Stomach (tissue), 9 donors: ENCODE results near the gene ITGB3BP. TPM values are rescaled to one million over a fixed set of nuclear protein-coding genes. Genes with fewer than 3 reads are reported as not detected.
A peak's percentile ranks its signal among the peaks of the same experiment; 100 is the strongest.

Experiments
- DNase-seq, 2 donors: peaks; one replicate each; pipeline versions ENCODE4 v3.0.0 to v3.0.0-alpha.2; 2013 to 2019
- H3K27ac ChIP-seq, 5 donors: fragments of 200-600 bp in 4 of 5; sonication (generic) in 4 of 5; one replicate each; pipeline ENCODE4 v1.5.1; 2013 to 2019; ENCODE audit warnings: mild to moderate bottlenecking in 1 of 5, moderate library complexity in 1 of 5
- H3K27me3 ChIP-seq, 3 donors: fragments of 200-600 bp; sonication (generic); one replicate each; pipeline ENCODE4 v1.5.1; 2017 to 2019; ENCODE audit warnings: mixed run types in 1 of 3
- H3K36me3 ChIP-seq, 4 donors: fragments of 200-600 bp; sonication (generic); 1 replicate in 3 of 4; 2 replicates in 1 of 4; pipeline ENCODE4 v1.5.1; 2016 to 2019
- H3K4me1 ChIP-seq, 4 donors: fragments of 200-600 bp; sonication (generic); one replicate each; pipeline ENCODE4 v1.5.1; 2016 to 2019
- H3K4me3 ChIP-seq, 4 donors: fragments of 200-600 bp; sonication (generic) in 3 of 4; one replicate each; pipeline ENCODE4 v1.5.1; 2016 to 2019; ENCODE audit warnings: mild to moderate bottlenecking in 1 of 4
- H3K9me3 ChIP-seq, 4 donors: fragments of 200-600 bp; sonication (generic); one replicate each; pipeline ENCODE4 v1.5.1; 2016 to 2019
- EP300 ChIP-seq: sonication (generic); formaldehyde crosslinking; IDR thresholded peaks from one replicate; pipeline ENCODE4 v1.6.1; 2017; ENCODE audit warnings: antibody characterized with exemption
- POLR2A ChIP-seq, 4 donors: fragments of 450-650 bp; IDR thresholded peaks; one replicate each; pipeline ENCODE4 v1.6.1; 2016; ENCODE audit warnings: antibody characterized with exemption in 4 of 4, control low read depth in 2 of 4, mild to moderate bottlenecking in 1 of 4, moderate library complexity in 1 of 4
- POLR2AphosphoS5 ChIP-seq, 3 donors: sonication (generic); formaldehyde crosslinking; IDR thresholded peaks; one replicate each; pipeline ENCODE4 v1.6.1; 2016; ENCODE audit warnings: antibody characterized with exemption in 3 of 3
- WGBS, 5 donors: extraction: QIAGEN DNeasy Blood & Tissue Kit in 3 of 5; methylation state at CpG; one replicate each; pipeline versions ENCODE4 v1.1.5 to v1.1.7; 2013 to 2018; 5-methylcytosine and 5-hydroxymethylcytosine counted together
- intact Hi-C: fragments of 100-400 bp; cut with DNase I; formaldehyde crosslinking; loops from one replicate; pipeline ENCODE4 v1.15.1; 2023; ENCODE audit warnings: low total_unique reads
- polyA plus RNA-seq, 3 donors: library from polyadenylated mRNA; stranded (reverse); fragments of 200-250 nt; gene quantifications; one replicate each; pipeline ENCODE4 v1.2.3, GENCODE V29; 2013
- total RNA-seq, 5 donors: library from RNA; depleted of rRNA; stranded (reverse); fragments of >200 nt; gene quantifications; one replicate each; pipeline versions ENCODE4 v1.1.0 to v1.2.3, GENCODE V29; 2014 to 2016
- TF ChIP-seq, protein P1 (sequence below), 7 experiments: fragments of 450-650 bp in 4 of 7; fragments of 200-600 bp in 3 of 7; sonication (generic) in 3 of 7; IDR thresholded peaks; one replicate each; pipeline ENCODE4 v1.5.1; 2016 to 2019; ENCODE audit warnings: antibody characterized with exemption in 7 of 7, control low read depth in 2 of 7, mild to moderate bottlenecking in 1 of 7
- donor health status: healthy with polysubstance abuse.
- donor health status: Bipolar disorder and iron deficiency.
- donor health status: healthy.

Gene ITGB3BP
- total and polyA plus RNA-seq, 8 donors: 6.4 to 36.9 (median 21.3) TPM; not detected in 1

DNA sequence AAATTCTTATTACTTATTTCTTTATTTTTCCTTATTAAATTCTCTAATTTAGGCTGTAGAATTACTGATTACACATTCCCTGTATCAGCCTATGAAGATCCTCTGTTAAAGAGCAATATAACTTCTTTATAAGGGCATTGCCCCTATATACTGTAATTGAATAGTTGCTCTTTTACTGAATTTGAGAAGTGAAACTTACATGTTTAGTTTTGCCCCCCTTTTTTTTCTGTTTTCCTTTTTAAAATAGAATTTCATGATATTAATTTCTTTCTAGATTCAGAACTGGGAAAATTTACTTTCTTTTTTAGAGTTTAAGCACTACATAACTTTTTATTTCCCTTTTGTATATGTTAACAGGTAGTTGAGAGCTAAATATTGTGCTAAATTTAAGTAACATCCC, 40.7 kb upstream of the ITGB3BP start:
- no peak overlapping the region for H3K27ac ChIP-seq
- H3K36me3 ChIP-seq: peaks cover 0 to 8% (median 0%) of the 10 kb centered on the region in 4 donors
- intact Hi-C loops: no loop called here
- no peaks in the 10 kb centered on the region for H3K27me3 ChIP-seq
- H3K9me3 ChIP-seq: no peaks in the 10 kb centered on the region
- no peak overlapping the region for H3K4me3 ChIP-seq
- H3K4me1 ChIP-seq: no peaks in the 10 kb centered on the region
- no peak for DNase-seq
- no peak for TF ChIP-seq EP300
- TF ChIP-seq POLR2AphosphoS5 (IDR thresholded peaks at IDR 0.05): no peak
- TF ChIP-seq, protein P1, sequence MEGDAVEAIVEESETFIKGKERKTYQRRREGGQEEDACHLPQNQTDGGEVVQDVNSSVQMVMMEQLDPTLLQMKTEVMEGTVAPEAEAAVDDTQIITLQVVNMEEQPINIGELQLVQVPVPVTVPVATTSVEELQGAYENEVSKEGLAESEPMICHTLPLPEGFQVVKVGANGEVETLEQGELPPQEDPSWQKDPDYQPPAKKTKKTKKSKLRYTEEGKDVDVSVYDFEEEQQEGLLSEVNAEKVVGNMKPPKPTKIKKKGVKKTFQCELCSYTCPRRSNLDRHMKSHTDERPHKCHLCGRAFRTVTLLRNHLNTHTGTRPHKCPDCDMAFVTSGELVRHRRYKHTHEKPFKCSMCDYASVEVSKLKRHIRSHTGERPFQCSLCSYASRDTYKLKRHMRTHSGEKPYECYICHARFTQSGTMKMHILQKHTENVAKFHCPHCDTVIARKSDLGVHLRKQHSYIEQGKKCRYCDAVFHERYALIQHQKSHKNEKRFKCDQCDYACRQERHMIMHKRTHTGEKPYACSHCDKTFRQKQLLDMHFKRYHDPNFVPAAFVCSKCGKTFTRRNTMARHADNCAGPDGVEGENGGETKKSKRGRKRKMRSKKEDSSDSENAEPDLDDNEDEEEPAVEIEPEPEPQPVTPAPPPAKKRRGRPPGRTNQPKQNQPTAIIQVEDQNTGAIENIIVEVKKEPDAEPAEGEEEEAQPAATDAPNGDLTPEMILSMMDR (IDR thresholded peaks at IDR 0.05): no peak
- no peak for TF ChIP-seq POLR2A (IDR thresholded peaks at IDR 0.05)

DNA sequence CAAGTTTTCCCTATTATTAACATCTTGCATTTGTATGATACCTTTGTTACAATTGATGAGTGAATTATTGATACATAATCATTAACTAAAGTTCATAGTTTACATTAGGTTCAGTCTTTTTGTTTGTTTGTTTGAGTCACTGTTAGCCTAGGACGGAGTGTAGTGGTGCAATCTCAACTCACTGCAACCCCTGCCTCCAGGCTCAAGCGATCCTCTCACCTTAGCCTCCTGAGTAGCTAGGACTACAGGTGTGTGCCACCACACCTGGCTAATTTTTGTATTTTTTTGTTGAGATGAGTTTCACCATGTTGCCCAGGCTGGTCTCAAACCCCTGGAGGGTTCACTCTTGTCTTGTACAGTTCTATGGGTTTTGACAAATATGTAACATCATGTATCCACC, 36.3 kb upstream of the ITGB3BP start:
- no peak overlapping the region for H3K4me3 ChIP-seq
- H3K27me3 ChIP-seq: no peaks in the 10 kb centered on the region
- no peak for DNase-seq
- WGBS, 5 donors: 69 to 83% (median 74%) methylated on average over 2 of the region's 2 CpGs
- H3K27ac ChIP-seq: no peak overlapping the region
- H3K9me3 ChIP-seq: no peaks in the 10 kb centered on the region
- TF ChIP-seq EP300 (no peak), POLR2AphosphoS5 (IDR thresholded peaks at IDR 0.05) (no peak), POLR2A (IDR thresholded peaks at IDR 0.05) (no peak)
- TF ChIP-seq, protein P1 (IDR thresholded peaks at IDR 0.05): no peak
- H3K36me3 ChIP-seq: no peaks in the 10 kb centered on the region
- H3K4me1 ChIP-seq: no peaks in the 10 kb centered on the region
- intact Hi-C loops: no loop called here

DNA sequence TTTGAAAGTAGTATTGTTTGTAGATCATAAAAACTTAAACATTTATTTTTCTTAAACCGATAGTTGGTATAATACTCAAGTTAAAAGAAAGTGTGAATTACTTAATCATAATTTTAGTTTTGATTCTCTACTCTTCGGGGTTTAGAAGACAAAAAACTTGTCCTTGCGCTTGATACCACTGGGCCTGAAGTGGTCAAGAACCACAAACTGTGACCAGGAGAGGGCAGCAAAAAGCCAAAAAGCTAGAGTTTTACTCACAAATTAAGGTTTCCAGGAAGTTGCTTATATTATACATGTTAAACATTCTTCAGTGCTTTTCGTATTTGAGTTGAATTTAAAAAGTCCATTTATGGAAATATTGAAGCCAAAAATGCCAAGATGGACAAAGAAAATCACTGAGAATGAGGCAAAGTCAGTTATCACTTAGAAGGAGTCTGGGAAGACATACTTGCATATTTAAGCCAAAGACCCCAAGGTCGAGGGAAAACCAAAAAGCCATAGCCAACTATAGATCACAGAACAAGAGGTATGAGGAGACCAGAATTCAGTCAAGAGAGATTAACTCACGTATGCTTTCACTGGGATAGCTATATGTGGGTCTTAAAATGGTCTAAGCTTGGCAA, 34.5 kb upstream of the ITGB3BP start:
- Histone ChIP-seq H3K4me3 (no peak overlapping the region), H3K27me3 (no peaks in the 10 kb centered on the region), H3K27ac (no peak overlapping the region), H3K4me1 (no peaks in the 10 kb centered on the region), H3K9me3 (no peaks in the 10 kb centered on the region), H3K36me3 (peaks cover 0 to 10% (median 3%) of the 10 kb centered on the region in 4 donors)
- peak in 1 of 2 donors; percentile 56 for DNase-seq
- intact Hi-C loops: no loop called here
- WGBS, 5 donors: 67 to 76% (median 73%) methylated on average over 6 of the region's 6 CpGs
- no peak for TF ChIP-seq EP300
- TF ChIP-seq, protein P1 (IDR thresholded peaks at IDR 0.05): peak in 2 of 7 experiments; percentile 35

DNA sequence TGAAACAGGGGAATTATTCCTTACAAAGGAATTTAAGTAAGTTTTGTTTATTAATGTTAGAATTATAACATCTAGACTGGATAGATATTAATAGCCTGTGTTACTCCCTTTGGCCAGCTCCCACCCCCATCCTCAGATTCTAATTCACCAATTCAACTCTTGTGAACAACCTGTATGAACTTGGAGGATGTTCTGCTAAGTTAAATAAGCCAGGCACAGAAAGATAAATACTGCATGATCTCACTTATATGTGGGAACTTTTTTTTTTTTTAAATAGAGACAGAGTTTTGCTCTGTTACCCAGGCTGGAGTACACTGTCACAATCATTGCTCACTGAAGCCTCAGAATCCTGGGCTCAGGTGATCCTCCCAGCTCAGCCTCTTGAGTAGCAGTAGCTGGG, 32.5 kb upstream of the ITGB3BP start:
- DNase-seq: peak in 1 of 2 donors; percentile 3
- Histone ChIP-seq H3K4me3 (no peak overlapping the region), H3K36me3 (peaks cover 0 to 15% (median 9%) of the 10 kb centered on the region in 4 donors), H3K27ac (no peak overlapping the region), H3K9me3 (no peaks in the 10 kb centered on the region), H3K27me3 (no peaks in the 10 kb centered on the region), H3K4me1 (no peaks in the 10 kb centered on the region)
- intact Hi-C loops: no loop called here
- no peak for TF ChIP-seq POLR2AphosphoS5 (IDR thresholded peaks at IDR 0.05)
- TF ChIP-seq POLR2A (IDR thresholded peaks at IDR 0.05): no peak
- TF ChIP-seq EP300: no peak
- TF ChIP-seq, protein P1 (IDR thresholded peaks at IDR 0.05): no peak
